GM19463 (cell line): ENCODE data around the gene ASPA.

Experiments
- ATAC-seq: cut with Tn5 transposase; IDR thresholded peaks from one replicate; pipeline ENCODE4 v1.9.1; 2021; ENCODE audit warnings: mild to moderate bottlenecking, moderate library complexity; ENCODE audit not compliant: unreplicated experiment

Gene ASPA

GRCh38 chr17:3532859-3533142 lies 57.0 kb downstream of the ASPA start:
- ATAC-seq, result no peak

- ATAC-seq, result no peak
Observed at GRCh38 chr17:3533752-3534151, 58.0 kb downstream of the ASPA start.

GRCh38 chr17:3534881-3535252 lies 59.1 kb downstream of the ASPA start:
- no peak for ATAC-seq

DNA sequence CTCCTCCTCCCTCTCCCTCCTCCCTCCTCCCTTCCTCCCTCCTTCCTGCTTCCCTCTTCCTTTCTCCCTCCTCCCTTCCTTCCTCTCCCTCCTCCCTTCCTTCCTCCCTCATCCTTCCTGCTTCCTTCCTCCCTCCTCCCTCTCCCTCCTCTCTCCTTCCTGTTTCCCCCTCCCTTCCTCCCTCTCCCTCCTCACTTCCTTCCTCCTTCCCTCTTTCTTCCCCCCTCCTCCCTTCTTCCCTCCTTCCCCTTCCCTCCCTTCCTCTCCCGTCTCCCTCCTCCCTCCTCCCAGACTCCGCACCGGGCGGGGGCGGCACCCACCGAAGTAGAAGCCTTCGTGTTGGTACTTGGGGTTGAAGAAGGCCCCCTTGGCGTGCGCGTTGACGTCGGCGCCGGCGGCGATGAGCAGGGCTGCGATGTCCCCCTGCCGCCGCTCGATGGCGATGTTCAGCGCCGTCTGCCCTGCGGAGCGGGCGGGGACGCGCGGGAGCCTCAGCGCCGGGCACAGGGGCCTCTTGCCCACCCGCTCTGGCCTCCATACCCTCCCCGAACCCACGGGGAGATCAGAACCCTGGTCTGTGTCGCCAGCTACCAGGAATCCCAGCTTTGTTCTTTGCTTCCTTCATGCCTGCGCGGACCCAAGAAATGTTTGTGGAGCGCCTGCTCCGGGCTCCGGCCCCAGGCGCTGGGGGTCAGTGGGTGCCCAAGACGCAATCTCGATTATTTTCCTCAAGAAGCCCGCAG lies 59.6 kb downstream of the ASPA start:
- ATAC-seq, result peak; percentile 56

DNA sequence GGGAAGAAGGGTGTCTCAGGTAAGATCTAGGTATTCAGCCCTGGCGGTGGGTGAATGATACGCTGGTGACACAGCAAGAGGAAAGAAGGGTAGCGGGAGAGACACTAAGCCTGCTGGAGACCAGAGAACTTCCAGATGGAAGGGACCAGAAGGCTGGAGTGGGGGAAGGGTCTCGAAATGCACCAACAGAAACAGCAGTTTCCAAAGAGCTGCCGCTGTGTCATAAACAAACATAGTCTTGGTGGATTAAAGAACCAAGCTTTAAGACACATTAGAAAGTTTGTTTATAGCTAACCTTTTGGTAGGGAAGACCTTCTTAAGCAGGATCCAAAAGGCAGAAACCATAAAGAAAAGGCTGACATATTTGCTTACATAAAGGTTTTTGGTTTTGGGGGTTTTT lies 60.9 kb downstream of the ASPA start:
- no peak for ATAC-seq

GRCh38 chr17:3539881-3540540 lies 64.2 kb downstream of the ASPA start:
- ATAC-seq, result no peak

DNA sequence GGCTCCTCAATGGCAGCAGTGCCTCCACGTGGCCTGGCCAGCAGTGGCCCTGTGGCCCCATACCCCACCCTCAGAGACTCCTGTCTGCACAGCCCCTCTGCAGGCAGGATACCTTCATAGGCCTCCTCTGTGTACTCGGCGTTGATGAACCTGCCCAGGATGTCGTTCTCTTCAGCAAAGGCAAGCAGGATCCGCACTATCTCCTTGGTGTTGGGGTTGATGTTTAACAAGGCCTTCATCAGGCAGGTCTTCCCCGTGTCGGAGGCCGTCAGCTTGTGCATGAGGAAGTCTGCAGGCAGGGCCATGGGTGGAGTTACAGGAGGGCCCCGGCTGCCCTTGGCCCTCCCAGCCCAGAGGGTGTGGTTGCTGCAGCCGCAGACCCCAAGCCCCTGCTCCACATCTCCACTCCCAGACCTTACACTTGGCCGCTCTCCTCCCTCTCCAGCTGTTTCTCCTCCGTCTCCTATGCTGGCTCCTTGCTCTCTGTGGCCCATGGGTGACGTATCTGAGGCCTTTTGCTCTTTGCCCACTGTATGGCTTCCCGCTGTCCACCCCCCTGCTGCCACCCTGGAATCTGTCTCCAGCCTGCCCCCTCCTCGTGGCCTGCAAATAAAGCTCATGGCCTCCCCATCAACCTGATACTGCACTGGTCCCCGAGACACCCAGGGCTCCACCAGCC lies 66.8 kb downstream of the ASPA start:
- ATAC-seq, result no peak

DNA sequence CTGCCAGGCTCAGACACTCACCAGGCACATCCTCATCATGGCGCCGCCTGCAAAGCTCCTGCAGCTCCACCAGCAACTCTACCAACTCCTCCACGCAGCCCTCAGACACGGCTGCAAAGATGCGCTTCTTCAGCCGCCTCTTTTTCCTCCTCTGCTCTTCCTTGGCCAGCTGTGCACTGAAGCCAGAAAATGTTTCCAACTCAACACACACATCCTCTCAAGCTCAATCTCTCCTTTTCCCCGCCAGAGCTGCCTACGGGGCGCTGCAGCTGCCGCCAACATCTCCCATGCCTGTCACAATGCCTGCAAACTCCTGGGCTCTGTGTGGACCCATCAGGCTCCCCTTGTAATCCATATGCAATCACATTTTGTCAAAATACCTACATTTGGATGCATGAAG lies 67.7 kb downstream of the ASPA start:
- no peak for ATAC-seq

- ATAC-seq, result no peak
Observed at GRCh38 chr17:3544365-3544764, 68.6 kb downstream of the ASPA start.

GRCh38 chr17:3545151-3545550 lies 69.4 kb downstream of the ASPA start:
- ATAC-seq, result no peak

DNA sequence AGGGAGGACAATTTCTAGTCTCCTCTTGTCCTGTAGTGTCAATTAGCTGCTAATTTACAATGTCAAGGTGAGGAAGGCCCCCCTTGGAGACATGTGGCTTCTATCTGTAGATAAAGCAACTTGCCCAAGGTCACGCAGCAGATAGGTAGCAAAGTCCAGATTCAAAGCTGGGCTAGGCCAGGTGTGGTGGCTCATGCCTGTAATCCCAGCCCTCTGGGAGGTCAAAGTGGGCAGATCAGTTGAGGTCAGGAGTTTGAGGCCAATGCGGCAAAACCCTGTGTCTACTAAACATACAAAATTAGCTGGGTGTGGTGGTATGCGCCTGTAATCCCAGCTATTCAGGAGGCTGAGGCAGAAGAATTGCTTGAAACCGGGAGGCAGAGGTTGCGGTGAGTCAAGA lies 70.7 kb downstream of the ASPA start:
- ATAC-seq, result no peak

DNA sequence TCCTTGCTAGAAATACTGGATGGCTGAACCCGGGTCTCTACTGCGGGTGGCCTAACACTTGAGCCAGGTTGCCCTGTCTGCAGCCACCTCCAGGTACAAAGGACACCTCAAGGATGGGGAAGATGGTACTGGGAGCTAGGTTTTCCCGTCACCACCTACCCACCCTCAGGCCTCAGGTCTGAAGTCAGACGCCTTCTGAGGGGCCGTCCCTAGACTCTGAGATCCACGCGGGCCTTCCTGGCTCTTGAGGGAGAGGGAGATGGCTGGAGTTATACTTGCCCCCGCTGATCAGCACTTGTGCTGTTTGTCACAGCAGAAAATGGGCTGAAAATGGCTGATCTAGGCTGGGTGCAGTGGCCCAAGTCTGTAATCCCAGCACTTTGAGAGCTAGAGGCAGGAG lies 71.2 kb downstream of the ASPA start:
- no peak for ATAC-seq

GRCh38 chr17:3547628-3548027 lies 71.8 kb downstream of the ASPA start:
- no peak for ATAC-seq

DNA sequence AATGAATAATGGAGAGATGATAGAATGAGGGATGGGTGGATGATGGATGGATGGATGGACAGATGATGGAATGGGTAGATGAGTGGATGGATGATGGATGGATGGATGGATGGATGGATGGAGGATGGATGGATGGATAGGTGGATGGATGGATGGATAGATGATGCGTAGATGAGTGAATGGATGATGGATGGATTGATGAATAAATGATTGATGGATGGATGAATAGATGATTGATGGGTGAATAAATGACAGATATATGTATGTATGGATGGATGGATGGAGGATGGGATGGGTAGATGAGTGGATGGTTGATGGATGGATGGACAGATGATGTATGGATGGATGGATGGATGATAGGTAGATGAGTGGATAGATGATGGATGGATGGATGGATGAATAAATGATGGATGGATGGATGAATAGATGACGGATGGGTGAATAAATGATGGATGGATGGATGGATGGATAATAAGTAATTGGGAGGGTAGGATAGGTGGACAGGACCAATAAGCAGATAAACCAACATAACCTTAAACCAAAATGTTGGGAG lies 73.9 kb downstream of the ASPA start:
- ATAC-seq, result no peak

- no peak for ATAC-seq
Observed at GRCh38 chr17:3551189-3551588, 75.4 kb downstream of the ASPA start.

- no peak for ATAC-seq
Observed at GRCh38 chr17:3552916-3553315, 77.1 kb downstream of the ASPA start.
